Hepatocyte (in vitro differentiated cells): ENCODE data around the gene SUMF1.

Experiments
- CTCF ChIP-seq: fragments of 200-600 bp; sonication (generic); IDR thresholded peaks from 2 replicates; pipeline ENCODE4 v1.5.1; 2016; ENCODE audit warnings: antibody characterized with exemption, mild to moderate bottlenecking; ENCODE audit not compliant: poor library complexity
- EZH2 ChIP-seq: fragments of 200-600 bp; sonication (generic); IDR thresholded peaks from 2 replicates; pipeline ENCODE4 v1.6.1; 2016; ENCODE audit warnings: antibody characterized with exemption, mild to moderate bottlenecking, borderline replicate concordance
- EZH2phosphoT487 ChIP-seq: fragments of 200-600 bp; sonication (generic); IDR thresholded peaks from one replicate; pipeline ENCODE4 v1.6.1; 2018; ENCODE audit warnings: antibody characterized with exemption, mild to moderate bottlenecking, low read depth, moderate library complexity; ENCODE audit not compliant: unreplicated experiment, severe bottlenecking

GRCh38 chr3:4375911-4376310 is 91.2 kb downstream of the SUMF1 start:
- TF ChIP-seq EZH2 = no peak
- TF ChIP-seq CTCF = no peak
- no peak for TF ChIP-seq EZH2phosphoT487
